H9 (cell line): Measurements from ENCODE around the gene ST3GAL6. TPM values are rescaled to one million over a fixed set of nuclear protein-coding genes. Genes with fewer than 3 reads are reported as not detected.

Experiments
- DNase-seq: peaks from one replicate; pipeline ENCODE4 v3.0.0-alpha.2; 2017
- H2AFZ ChIP-seq: one replicate; pipeline ENCODE4 v1.6.1; 2013; ENCODE audit warnings: mild to moderate bottlenecking, low read length, control low read depth, moderate library complexity
- H2AK5ac ChIP-seq: 2 replicates; pipeline ENCODE4 v1.6.1; 2013; ENCODE audit warnings: low read length, control low read depth, mixed read lengths; ENCODE audit not compliant: insufficient read length
- H2BK120ac ChIP-seq: one replicate; pipeline ENCODE4 v1.6.1; 2013; ENCODE audit warnings: low read depth, mild to moderate bottlenecking, low read length, control low read depth, inconsistent platforms; ENCODE audit not compliant: poor library complexity, severe bottlenecking
- H2BK12ac ChIP-seq: 2 replicates; pipeline ENCODE4 v1.6.1; 2013; ENCODE audit warnings: low read length, control low read depth, mixed read lengths, low read depth; ENCODE audit not compliant: insufficient read length
- H2BK15ac ChIP-seq: 2 replicates; pipeline ENCODE4 v1.6.1; 2013; ENCODE audit warnings: low read depth, low read length, control low read depth
- H2BK20ac ChIP-seq: one replicate; pipeline ENCODE4 v1.6.1; 2013; ENCODE audit warnings: low read depth, mild to moderate bottlenecking, low read length, control low read depth, inconsistent platforms; ENCODE audit not compliant: poor library complexity, severe bottlenecking
- H2BK5ac ChIP-seq: 2 replicates; pipeline ENCODE4 v1.6.1; 2013; ENCODE audit warnings: low read length, control low read depth, mixed read lengths; ENCODE audit not compliant: insufficient read length
- H3K14ac ChIP-seq: 2 replicates; pipeline ENCODE4 v1.6.1; 2013; ENCODE audit warnings: low read length, control low read depth; ENCODE audit not compliant: insufficient read depth
- H3K18ac ChIP-seq: 2 replicates; pipeline ENCODE4 v1.6.1; 2013; ENCODE audit warnings: low read depth, mild to moderate bottlenecking, mixed read lengths, low read length, control low read depth; ENCODE audit not compliant: insufficient read length
- H3K23ac ChIP-seq: 2 replicates; pipeline ENCODE4 v1.6.1; 2013; ENCODE audit warnings: low read length, control low read depth, mixed read lengths, low read depth; ENCODE audit not compliant: insufficient read length
- H3K23me2 ChIP-seq: 2 replicates; pipeline ENCODE4 v1.6.1; 2013; ENCODE audit warnings: low read depth, mild to moderate bottlenecking, mixed read lengths, low read length, control low read depth; ENCODE audit not compliant: insufficient read length, poor library complexity, severe bottlenecking
- H3K27ac ChIP-seq: 2 replicates; pipeline ENCODE4 v1.5.1; 2013; ENCODE audit warnings: low read length, control low read depth, mixed read lengths, low read depth; ENCODE audit not compliant: insufficient read length
- H3K27me3 ChIP-seq: 2 replicates; pipeline ENCODE4 v1.6.1; 2013; ENCODE audit warnings: low read length, control low read depth, inconsistent platforms; ENCODE audit not compliant: insufficient read depth
- H3K4ac ChIP-seq: 2 replicates; pipeline ENCODE4 v1.6.1; 2013; ENCODE audit warnings: low read depth, mild to moderate bottlenecking, control low read depth, inconsistent platforms, low read length, moderate library complexity
- H3K4me1 ChIP-seq: 2 replicates; pipeline ENCODE4 v1.6.1; 2013; ENCODE audit warnings: low read length, control low read depth, inconsistent platforms; ENCODE audit not compliant: insufficient read depth
- H3K4me2 ChIP-seq: 2 replicates; pipeline ENCODE4 v1.6.1; 2013; ENCODE audit warnings: low read length, control low read depth, mixed read lengths; ENCODE audit not compliant: insufficient read length, insufficient read depth
- H3K56ac ChIP-seq: 2 replicates; pipeline ENCODE4 v1.6.1; 2013; ENCODE audit warnings: low read depth, mild to moderate bottlenecking, mixed read lengths, low read length, control low read depth; ENCODE audit not compliant: insufficient read length
- H3K79me1 ChIP-seq: 2 replicates; pipeline ENCODE4 v1.6.1; 2013; ENCODE audit warnings: low read depth, mild to moderate bottlenecking, moderate library complexity, low read length, control low read depth, inconsistent platforms; ENCODE audit not compliant: insufficient read depth, poor library complexity, severe bottlenecking
- H3K79me2 ChIP-seq: 2 replicates; pipeline ENCODE4 v1.6.1; 2013; ENCODE audit warnings: low read length, control low read depth, inconsistent platforms; ENCODE audit not compliant: insufficient read depth
- H3K9ac ChIP-seq: 2 replicates; pipeline ENCODE4 v1.6.1; 2013; ENCODE audit warnings: low read length, control low read depth, mixed read lengths; ENCODE audit not compliant: insufficient read length; ENCODE audit errors: extremely low read depth
- H3K9me3 ChIP-seq: one replicate; pipeline ENCODE4 v1.6.1; 2013; ENCODE audit warnings: low read depth, low read length, inconsistent platforms; ENCODE audit not compliant: control insufficient read depth
- H3T11ph ChIP-seq: one replicate; pipeline ENCODE4 v1.6.1; 2013; ENCODE audit warnings: mild to moderate bottlenecking, low read length, control low read depth, inconsistent platforms
- H4K20me1 ChIP-seq: one replicate; pipeline ENCODE4 v1.6.1; 2013; ENCODE audit not compliant: control insufficient read depth, insufficient read length, insufficient read depth
- H4K5ac ChIP-seq: 2 replicates; pipeline ENCODE4 v1.6.1; 2013; ENCODE audit warnings: low read depth, mild to moderate bottlenecking, mixed read lengths, low read length, control low read depth; ENCODE audit not compliant: insufficient read length
- H4K8ac ChIP-seq: replicated peaks from 2 replicates; pipeline ENCODE4 v1.6.1; 2013; ENCODE audit warnings: low read length, control low read depth, mixed read lengths, low read depth; ENCODE audit not compliant: insufficient read length
- H4K91ac ChIP-seq: 2 replicates; pipeline ENCODE4 v1.6.1; 2013; ENCODE audit warnings: low read depth, mild to moderate bottlenecking, moderate library complexity, mixed read lengths, low read length, control low read depth; ENCODE audit not compliant: insufficient read length
- H3K27ac Mint-ChIP-seq, 3 experiments: 2 replicates in 2 of 3; 3 replicates in 1 of 3; pipeline ENCODE4 v1.8.0; 2020 to 2021; ENCODE audit warnings: mixed read lengths in 3 of 3, mild to moderate bottlenecking in 1 of 3, moderate library complexity in 1 of 3
- H3K27me3 Mint-ChIP-seq: 2 replicates; pipeline ENCODE4 v1.8.0; 2021; ENCODE audit warnings: low read depth, mild to moderate bottlenecking, moderate library complexity, mixed read lengths
- H3K36me3 Mint-ChIP-seq, 3 experiments: 2 replicates in 2 of 3; 3 replicates in 1 of 3; pipeline ENCODE4 v1.8.0; 2020 to 2021; ENCODE audit warnings: low read depth in 3 of 3, mixed read lengths in 3 of 3; ENCODE audit not compliant: insufficient read depth in 1 of 3
- H3K4me1 Mint-ChIP-seq, 2 experiments: 2 replicates each; pipeline ENCODE4 v1.8.0; 2020; ENCODE audit warnings: mixed read lengths in 2 of 2
- H3K4me3 Mint-ChIP-seq, 2 experiments: 2 replicates in 1 of 2; 3 replicates in 1 of 2; pipeline ENCODE4 v1.8.0; 2020 to 2021; ENCODE audit warnings: mild to moderate bottlenecking in 2 of 2, mixed read lengths in 2 of 2, moderate library complexity in 1 of 2
- H3K9me3 Mint-ChIP-seq, 2 experiments: 2 replicates in 1 of 2; 3 replicates in 1 of 2; pipeline ENCODE4 v1.8.0; 2020; ENCODE audit warnings: mild to moderate bottlenecking in 2 of 2, mixed read lengths in 2 of 2, moderate library complexity in 1 of 2
- WGBS: extraction: QIAGEN DNeasy Blood & Tissue Kit; methylation state at CpG from one replicate; pipeline ENCODE4 v1.1.7; 2013; ENCODE audit warnings: missing lambda C conversion rate, low lambda C conversion rate, mixed read lengths; ENCODE audit not compliant: insufficient read length; ENCODE audit errors: extremely low coverage; 5-methylcytosine and 5-hydroxymethylcytosine counted together
- total RNA-seq: library from RNA; stranded (reverse); gene quantifications from 2 replicates; pipeline ENCODE4 v1.2.1, GENCODE V29; 2021
- TF ChIP-seq, protein P1 (sequence below): fragments of 200-600 bp; sonication (generic); conservative IDR thresholded peaks from 3 replicates; pipeline ENCODE4 v1.8.0; 2021; ENCODE audit warnings: antibody characterized with exemption, mild to moderate bottlenecking

Gene ST3GAL6
- total RNA-seq, 1 experiment from 2014 or later, result 6.4 TPM

DNA sequence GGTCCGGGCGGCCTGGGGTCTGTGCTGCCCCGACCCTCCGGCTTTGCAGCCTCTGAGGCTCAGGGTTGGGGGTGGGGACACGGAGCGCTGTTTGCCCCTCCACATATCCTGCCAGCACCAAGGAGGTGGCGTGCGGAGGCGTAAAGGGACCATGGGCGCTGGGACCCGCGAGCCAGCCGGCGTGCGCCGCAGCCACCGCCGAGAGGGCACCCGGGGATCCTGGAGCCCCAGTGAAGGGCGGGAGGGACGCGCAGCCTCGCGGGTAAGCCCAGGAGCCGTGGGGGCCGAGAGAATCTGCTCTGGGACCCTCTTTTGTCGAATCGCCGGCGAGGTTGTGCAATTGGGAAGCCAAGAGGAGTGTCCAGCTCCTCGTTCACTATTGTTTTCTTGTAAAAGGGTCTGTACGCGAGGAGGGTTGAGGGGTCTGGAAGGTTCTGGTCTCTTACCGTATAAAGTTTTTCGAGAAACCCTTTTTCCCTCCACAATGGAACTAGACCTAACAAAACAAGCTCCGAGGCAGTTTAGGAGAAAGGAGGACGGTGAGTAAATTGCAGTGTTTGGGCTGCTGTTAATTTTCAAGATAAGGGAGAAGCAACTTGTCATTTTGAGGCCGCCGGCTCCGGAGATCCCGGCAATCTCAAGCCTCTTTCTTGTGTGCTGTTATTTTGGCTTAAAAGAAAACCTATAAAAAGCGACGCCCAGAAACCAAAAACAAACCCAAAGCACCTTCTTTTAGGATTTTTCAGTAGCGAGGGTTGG lies 29.9 kb upstream of the ST3GAL6 start:
- Histone ChIP-seq H3T11ph (no peak overlapping the region), H2BK15ac (no peak overlapping the region), H4K91ac (no peak overlapping the region), H3K9ac (peak overlapping the region; percentile 6), H3K4me2 (peak overlapping the region; percentile 89), H2AFZ (peak overlapping the region; percentile 66), H2BK5ac (no peak overlapping the region), H3K27ac (no peak overlapping the region), H3K27me3 (peaks cover 10% of the 10 kb centered on the region; the same call in 1 of the 2 replicates), H2AK5ac (no peak overlapping the region), H3K4ac (no peak overlapping the region), H3K14ac (peak overlapping the region; percentile 67), H3K79me1 (no peaks in the 10 kb centered on the region), H4K8ac (no peak overlapping the region), H3K79me2 (no peaks in the 10 kb centered on the region), H4K20me1 (no peaks in the 10 kb centered on the region), H3K23me2 (peaks cover 21% of the 10 kb centered on the region), H3K56ac (no peak overlapping the region), H2BK12ac (no peak overlapping the region), H3K9me3 (no peaks in the 10 kb centered on the region), H3K4me1 (no peaks in the 10 kb centered on the region), H3K23ac (no peak overlapping the region), H2BK120ac (no peak overlapping the region), H2BK20ac (no peak overlapping the region), H4K5ac (no peak overlapping the region), H3K18ac (peak overlapping the region; percentile 58)
- Mint-ChIP-seq H3K4me3 (peak overlapping the region; percentile 77 to 88), H3K27ac (peak overlapping the region in 2 of 3 experiments; percentile 32 to 76; a peak in 2 of 7 replicates), H3K27me3 (peaks cover 48% of the 10 kb centered on the region), H3K4me1 (peaks cover 17 to 26% of the 10 kb centered on the region in 2 experiments), H3K36me3 (no peaks in the 10 kb centered on the region), H3K9me3 (no peaks in the 10 kb centered on the region; a peak in 1 of 5 replicates)
- DNase-seq, result no peak
- WGBS, result no CpG with 5 or more reads among the region's 44 CpGs
- TF ChIP-seq, protein P1, sequence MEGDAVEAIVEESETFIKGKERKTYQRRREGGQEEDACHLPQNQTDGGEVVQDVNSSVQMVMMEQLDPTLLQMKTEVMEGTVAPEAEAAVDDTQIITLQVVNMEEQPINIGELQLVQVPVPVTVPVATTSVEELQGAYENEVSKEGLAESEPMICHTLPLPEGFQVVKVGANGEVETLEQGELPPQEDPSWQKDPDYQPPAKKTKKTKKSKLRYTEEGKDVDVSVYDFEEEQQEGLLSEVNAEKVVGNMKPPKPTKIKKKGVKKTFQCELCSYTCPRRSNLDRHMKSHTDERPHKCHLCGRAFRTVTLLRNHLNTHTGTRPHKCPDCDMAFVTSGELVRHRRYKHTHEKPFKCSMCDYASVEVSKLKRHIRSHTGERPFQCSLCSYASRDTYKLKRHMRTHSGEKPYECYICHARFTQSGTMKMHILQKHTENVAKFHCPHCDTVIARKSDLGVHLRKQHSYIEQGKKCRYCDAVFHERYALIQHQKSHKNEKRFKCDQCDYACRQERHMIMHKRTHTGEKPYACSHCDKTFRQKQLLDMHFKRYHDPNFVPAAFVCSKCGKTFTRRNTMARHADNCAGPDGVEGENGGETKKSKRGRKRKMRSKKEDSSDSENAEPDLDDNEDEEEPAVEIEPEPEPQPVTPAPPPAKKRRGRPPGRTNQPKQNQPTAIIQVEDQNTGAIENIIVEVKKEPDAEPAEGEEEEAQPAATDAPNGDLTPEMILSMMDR, result no peak
